ENCODE results near the gene EXOSC3.
A peak's percentile ranks its signal among the peaks of the same experiment; 100 is the strongest.
"Not testable (repeated sequence)": the region's sequence is repeated elsewhere in the genome, so short reads cannot be mapped to it uniquely, and the experiment has no call there.

The EXOSC3 gene

DNA sequence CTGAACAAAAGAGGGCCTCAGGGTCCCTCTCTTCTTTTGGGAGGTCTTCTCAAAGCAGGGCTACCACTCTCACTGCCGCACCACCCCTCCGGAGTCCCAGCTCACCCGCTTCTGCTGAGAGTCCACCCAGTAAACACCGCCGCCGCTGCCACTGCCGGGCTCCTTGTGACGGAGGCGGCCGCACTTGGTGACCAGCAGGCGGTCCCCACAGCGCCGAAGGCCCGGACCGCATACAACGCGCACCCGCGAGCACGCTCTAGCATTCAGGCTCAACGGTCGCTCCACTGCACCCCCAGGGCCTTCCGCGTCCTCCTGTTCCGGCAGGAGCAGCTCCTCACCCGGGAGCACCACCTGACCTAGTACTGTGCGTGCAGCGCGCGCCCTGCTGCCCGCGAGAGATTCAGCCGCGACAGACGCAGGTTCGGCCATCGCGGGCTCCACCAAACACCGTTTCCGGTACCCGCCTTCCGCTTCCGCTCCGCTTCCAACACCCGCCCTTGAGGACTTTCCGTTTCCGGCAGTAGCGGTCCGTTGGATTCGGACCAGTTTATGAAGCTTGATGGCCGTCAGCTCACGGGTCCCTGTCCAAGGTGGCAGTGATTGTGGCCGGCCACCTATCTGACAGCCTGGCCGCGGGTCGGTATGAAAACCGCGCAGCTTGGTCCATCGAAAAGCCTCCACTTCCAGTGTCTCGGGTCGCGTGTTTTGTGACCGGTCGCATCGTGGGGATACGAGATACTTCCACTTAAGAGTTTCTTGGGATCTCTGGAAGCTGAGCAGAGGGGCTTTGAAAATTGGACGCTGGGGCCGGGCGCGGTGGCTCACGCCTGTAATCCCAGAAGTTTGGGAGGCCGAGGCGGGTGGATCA is at the start of gene EXOSC3:
EXOSC3 (minus strand) TSS at position 449 of the 868 bp plus-strand sequence; CDS start at position 429, 20 bp downstream.
- peak; percentile 97 for DNase-seq

DNA sequence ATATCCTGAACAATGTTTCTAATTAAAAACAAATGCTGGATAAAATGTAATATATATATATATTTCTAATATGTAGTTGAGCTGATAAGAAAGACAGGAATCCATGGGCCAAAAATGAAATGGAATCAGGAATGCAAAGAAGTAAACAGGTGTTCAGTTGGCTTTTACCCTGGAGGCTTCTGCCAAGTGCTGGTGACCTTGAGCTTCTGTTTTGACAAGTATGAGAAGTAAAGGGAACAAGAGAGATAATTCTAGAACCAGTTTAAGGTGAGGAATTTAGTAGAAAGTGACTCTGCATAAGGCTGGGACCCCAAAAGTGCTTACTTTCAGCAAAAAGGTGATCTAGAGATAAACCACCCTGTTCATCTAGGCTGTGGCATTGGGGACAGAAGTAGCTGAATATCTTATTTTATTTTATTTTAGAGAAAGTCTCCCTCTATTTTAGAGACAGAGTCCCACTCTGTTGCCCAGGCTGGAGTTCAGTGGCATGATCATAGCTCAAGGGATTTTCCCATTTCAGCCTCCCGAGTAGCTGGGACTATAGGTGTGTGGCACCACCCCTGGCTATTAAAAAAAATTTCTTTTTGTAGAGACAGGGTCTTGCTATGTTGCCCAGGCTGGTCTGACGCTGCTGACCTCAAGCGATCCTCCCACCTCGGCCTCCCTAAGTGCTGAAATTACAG is 42.8 kb upstream of the EXOSC3 start:
- no peak for DNase-seq

DNA sequence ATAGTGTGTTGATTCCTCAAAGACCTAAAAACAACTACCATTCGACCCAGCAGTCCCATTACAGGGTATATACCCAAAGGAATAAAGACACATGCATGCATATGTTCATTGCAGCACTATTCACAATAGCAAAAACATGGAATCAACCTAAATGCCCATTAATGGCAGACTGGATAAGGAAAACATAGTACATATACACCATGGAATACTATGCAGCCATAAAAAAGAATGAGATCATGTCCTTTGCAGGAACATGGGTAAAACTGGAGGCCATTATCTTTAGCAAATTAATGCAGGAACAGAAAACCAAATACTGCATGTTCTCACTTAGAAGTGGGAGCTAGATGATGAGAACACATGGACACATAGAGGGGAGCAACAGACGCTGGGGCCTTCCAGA is 40.3 kb upstream of the EXOSC3 start:
- not testable (repeated sequence) for DNase-seq

DNA sequence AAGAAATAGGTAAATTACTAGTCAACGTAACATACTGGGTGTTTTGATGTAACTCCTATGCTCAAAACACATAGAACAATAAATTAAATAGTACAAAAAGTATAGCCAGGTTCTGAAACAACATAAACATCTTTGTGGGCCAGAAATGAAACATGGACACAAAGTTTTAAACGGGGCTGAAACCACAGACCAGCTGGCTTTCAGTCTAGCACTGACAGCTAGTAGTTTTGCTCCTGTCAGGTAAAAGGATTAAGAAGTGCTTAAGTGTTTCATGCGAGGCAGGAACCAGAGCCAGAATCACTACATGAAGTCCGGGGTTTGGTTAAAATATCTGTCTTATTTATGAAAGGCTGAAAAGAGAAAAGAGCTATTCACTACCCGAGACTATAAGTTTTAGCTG is 35.3 kb upstream of the EXOSC3 start:
- DNase-seq: no peak

DNA sequence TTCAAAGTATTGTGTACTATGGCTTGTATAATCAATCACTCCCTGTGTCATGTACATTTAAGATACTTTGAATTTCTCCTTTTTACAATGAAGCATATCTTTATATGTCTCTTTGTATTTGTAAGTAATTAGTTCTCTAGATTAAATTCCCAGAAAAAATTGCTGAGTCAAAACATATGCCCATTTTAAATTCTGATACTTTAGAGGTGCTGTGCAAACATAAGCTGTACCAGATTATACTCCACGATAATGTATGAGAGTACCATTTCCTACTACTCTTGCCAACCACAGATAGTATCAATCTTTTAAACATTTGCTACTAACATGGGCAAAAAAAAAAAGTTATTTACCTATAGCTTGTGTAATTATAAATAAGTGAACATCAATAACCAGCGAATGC is 34.0 kb upstream of the EXOSC3 start:
- DNase-seq: peak; percentile 25

DNA sequence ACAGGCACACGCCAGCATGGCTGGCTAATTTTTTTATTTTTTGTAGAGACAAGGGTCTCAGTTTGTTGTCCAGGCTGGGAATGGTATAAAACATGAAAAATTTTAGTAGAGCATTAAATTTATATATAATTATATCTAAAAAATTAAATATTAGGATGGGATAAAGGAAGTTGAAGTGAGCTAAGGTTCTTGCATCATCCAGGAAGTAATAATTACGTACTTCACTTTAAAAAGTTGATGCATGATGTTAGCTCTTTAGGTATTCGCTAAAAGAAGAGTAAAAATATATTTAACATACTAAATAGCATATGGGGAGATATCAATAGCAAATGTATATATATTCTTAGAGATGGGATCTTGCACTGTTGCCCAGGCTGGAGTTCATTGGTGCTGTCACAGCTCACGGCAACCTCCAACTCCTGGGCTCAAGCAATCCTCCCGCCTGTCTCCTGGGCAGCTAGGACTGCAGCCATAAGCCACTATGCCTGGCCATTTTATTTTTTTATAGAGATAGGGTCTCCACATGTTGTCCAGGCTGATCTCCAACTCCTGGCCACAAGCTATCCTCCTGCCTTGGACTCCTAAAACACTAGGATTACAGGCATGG is 28.0 kb upstream of the EXOSC3 start:
- DNase-seq: no peak

DNA sequence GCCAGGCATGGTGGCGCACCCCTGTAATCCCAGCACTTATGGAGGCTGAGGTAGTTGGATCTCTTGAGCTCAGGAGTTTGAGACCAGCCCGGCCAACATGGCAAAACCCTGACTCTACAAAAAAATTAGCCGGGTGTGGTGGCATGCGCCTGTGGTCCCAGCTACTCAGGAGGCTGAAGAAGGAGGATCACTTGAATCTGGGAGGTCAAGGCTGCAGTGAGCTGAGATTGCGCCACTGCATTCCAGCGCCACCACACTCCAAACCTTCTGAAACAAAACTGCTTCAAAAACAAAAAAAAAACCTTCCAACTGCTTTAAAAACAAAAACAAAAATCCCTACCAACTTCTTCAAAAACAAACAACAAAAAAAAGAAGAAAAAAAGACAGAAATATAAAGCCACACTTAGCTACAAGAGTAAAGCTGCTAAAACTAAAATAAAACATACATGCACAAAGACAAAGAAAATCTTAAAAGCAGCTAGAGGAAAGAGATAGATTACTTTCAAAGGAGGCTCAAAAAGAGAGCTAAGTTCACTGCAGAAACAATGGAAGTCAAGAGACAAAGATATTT is 27.1 kb upstream of the EXOSC3 start:
- no peak for DNase-seq

DNA sequence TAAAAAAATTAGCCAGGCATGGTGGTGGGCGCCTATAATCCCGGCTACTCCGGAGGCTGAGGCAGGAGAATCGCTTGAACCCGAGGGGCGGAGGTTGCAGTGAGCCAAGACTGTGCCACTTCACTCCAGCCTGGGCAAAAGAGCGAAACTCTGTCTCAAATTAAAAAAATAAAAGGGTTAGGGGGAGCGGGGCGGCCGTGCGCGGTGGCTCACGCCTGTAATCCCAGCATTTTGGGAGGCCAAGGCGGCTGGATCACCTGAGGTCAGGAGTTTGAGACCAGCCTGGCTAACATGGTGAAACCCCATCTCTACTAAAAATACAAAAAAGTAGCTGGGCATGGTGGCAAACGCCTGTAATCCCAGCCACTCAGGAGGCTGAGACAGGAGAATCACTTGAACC is 24.8 kb upstream of the EXOSC3 start:
- not testable (repeated sequence) for DNase-seq

DNA sequence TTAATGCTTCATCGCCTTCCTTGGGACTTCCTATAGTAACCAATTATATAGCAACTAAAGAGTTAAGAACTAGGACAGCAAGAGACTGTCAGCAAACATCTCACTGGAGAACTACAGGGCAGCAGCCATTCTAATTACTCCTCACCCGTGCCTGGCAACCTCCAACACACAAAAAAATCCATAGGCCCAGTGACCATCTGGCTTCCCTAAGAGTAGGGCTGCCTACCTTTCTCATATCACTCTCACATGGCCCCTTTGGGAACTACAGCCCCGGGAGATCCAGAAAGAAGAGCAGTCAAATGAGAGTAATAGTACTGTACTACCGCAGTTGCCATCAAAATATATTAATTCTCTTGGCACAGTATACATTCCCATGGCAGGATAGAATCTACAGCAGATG is 21.4 kb upstream of the EXOSC3 start:
- no peak for DNase-seq

DNA sequence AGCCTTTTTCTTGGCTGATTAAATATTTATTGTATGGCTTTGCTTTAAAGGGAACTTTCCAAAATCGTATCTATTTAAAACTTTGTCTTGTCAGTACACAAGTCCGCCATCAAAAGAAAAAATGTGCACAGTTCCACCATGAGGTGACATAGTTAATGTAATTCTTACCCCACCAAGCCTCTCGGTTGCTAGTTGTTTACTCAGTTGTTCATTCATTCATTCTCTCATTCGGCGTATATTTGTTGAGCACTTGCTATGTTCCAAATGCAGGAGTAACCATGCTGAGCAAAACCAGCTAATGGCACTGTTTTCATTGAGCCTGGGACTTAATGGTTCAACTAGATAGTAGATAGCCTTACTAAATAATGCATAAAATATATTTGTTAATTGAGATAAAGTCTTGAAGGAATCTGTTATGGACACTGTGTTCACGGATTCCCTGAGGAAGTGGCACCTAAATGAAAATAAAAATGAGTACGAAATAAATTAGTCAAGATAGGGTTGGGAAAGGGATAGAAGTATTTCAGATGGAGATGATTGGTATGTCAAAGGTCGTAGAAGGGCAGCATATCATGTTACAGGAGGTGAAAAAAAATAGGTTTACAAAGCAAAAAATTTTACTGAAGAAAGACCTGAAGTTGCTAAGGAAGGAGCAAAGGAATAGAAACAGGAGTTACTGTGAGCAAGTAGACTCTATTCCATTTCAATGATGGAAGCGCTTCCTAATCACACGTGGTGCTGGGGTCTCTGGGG is 17.3 kb upstream of the EXOSC3 start:
- no peak for DNase-seq

DNA sequence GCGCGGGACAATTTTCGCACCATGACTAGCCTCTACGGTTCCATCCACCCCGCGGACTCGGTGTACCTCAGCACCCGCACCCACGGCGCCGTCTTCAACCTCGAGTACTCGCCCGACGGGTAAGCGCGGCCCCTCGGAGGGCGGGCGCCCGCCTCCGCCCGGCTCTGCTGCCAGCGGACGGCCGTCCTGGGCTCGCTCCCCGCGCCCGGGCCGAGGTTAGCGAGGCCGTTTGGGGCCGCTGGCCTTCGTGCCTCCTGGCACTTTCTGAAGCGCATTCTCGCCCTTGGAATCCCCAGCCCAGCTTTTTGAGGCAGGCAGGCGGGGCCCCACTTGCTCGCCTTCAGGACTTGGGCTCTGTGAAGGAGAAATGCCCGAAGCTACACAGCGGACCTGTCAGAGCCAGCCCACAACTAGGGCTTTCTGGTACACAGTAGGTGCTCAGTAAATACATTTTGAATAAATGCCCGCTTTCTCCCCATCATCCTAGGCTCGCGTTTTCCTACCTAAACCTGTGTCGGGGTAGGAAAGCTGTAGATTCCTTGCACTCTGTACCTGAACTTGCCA is 16.5 kb upstream of the EXOSC3 start:
- DNase-seq: peak; percentile 48

DNA sequence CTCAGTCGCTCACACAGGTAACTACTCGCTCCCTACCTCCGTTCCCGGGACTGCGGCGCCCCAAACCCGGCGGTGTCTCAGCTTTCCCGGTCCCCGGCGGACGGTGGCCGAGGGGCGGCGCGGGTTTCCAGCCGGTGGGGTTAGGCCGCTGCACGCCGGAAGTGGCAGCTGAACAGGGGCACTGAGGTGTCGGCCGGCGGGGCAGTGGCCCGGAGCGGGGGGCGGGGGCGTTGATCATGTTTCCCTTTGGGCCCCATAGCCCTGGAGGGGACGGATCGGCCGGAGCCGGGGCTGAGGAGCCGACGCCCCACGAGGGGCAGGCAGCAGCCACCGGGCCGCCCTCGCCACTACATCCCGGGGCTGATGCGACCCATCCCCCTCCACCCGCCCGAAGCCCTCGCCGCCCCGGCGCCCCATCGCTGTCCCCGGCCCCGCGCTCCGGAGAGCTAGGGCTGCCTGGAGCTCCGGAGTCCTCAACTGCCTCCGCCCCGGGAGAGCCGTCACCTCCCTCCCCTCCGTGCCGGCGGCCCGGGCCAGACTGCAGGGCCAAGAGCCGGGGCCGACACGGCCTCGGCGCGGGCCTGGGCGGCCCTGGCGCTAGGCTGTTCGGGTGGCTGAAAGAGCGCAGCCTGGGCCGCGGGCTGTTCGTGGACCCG is 15.9 kb upstream of the EXOSC3 start, which contains the start of gene DCAF10:
DCAF10 (plus strand) TSS at position 167 of the 656 bp plus-strand sequence; CDS start at position 237, 70 bp downstream.
- peak; percentile 89 for DNase-seq

DNA sequence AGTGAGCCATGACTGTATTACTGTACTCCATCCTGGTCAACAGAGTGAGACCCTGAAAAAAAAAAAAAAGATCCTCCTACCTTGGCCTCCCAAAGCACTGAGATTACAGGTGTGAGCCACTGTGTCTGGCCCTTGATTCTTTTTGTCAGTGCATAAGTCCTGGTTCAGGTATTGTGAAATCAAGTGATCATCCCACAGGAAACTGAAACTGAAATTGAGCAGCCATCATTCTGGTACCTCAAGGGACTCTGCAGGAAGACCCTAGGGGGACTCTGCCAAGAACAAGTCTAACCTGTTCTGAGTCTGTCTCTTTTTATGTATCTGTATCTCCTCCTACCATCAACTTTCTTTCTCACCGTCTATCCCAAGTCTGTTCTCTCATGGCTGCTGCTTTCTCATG is 13.8 kb upstream of the EXOSC3 start:
- DNase-seq: no peak

DNA sequence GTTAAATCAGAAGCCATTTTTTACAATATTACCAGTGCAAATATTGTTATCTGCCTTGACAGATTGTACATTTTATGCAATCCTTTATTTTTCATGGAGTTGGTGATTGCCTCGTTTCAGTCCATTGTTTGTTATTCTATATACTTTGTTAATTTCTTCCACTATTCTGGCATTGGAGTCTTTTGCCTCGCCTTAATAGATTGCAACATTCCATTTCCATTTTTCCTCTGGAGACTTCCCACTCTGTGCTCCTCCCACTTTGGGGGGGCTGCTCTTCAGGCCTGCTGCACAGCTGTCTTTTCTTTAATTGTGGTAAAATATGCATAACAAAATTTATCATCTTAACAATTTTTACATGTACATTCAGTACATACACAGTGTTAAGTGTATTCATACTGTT is 11.4 kb upstream of the EXOSC3 start:
- DNase-seq: no peak

DNA sequence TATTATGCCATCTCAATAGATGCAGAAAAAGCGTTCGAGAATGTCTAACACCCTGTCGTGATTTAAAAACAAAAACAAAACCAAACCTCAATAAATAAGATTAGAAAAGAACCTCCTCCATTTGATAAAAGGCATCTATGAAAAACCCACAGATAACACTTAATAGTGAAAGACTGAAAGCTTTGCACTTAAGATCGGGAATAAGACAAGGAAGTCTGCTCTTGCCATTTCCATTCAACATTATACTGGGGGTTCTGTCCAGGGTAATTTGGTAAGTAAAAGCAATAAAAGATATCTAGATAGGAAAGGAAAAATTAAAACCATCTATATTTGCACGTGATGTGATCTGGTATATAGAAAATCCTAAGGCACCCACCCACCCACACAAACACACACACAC is 7.3 kb upstream of the EXOSC3 start:
- DNase-seq: no peak

DNA sequence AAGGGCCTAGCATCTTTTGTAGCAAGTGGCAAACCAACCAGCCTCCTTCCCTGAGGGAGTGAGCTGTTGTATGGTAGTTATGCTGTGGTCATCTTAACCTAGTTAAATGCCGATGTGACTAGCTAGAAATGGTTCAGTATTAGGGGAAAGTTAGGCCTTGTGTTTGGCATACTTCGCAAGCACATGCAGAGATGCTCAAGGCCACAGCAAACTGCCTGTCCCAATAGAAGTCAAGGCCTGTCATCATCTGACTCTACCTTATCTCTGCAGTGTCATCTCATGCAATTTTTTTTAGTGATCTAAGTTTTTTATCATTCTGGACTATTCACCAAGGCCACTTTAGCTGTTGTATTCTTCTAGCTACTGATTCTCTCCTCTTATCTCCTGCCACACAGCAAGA is 5.2 kb upstream of the EXOSC3 start:
- DNase-seq: no peak

DNA sequence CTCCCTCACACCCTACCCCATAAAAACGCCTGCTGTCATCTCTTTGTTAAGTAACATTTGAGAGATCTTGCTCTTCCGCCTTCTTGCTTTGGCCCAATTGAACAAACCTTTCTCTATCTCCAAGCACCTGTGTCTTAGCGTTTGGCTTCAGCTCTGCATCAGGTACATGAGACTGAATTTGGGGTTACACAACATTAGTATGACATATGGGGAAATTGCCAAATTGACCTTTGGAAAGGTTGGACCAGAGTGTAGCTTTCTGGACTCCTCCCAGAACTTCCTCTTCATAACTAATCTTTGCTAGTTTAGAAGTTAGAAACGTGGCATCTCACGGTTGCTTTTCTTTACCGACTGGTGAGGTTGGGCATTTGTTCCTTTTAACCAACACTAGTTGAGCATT is 3.5 kb upstream of the EXOSC3 start:
- no peak for DNase-seq

DNA sequence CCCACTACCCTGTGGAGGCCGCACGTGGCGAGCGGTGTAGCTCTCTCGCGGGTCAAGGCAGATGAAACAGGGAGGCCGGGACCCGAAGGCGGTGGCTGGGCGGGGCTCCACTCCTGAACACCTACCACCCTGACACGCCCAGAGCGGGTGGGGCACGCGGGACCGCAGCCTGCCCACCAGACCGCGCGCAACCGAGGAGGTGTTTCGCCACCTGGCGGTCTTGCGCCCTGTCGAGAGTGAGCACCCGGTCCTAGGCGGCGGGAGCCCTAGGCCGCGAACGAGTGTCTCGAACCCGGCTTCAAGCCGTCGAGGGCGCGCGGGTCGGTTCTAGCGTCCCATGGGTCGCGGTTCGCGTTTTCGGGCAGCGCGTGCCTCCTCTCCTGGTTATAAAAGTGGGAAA is 2.2 kb upstream of the EXOSC3 start:
- no peak for DNase-seq

DNA sequence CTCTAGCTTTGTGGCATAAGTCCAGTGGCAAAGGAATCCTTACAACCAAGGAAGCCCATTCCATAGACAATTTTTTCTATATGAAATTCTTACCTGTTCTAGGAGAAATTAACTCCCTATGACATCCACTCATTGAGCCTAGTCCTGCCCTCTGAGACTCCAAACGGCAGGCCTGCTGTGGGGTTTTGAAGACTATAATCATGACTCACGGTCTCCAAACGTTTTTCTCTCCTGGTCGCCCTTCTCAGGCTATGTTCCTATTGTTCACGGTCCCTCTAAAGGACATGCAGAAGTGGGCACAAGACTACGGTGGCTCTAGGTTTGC is 611 bp downstream of the EXOSC3 start:
- DNase-seq: peak; percentile 24

DNA sequence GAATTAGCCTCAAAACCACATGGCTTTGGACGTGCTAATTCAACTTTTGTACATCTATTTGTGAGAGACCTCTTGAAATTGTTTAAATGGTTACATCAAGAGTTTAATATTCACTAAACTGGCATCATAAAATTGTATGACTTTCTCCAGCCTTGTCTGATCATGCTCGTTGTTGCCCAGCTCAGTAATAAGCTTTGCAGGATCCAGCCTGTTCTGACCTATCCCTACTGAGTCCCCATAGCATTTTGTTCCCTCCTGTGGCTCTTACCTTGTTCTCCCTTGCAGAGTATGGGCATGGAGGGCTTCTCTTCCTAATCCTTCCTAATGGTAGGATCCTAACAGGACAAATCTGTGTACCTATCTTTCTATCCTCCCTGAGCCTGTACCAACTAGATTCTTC is 6.3 kb downstream of the EXOSC3 start:
- no peak for DNase-seq

DNA sequence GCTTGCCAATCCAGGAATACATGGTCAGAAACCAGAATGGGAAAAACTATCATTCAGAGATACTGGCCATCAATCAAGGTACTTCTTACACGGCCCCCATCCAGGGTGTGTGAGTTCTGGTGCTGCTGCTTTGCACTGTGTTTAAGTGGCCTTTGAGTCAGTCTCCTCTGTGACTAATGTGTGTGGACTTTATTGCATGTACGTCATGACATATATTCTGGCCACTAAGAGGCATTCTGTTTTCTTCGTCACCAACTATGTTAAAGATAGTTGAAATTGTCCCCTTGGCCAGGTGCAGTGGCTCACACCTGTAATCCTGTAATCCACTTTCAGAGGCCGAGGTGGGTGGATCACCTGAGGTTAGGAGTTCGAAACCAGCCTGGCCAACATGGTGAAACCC is 8.5 kb downstream of the EXOSC3 start:
- DNase-seq: no peak

Measured in hematopoietic multipotent progenitor cell treated with erythropoietin and hydrocortisone succinate and interleukin-3 and kit ligand, for 6 days (in vitro differentiated cells).